ENCODE data around the gene KCNAB3. TPM values are rescaled to one million over a fixed set of nuclear protein-coding genes. Genes with fewer than 3 reads are reported as not detected.

KCNAB3 gene
- total RNA-seq, 2 donors from 2014 or later = 5.9 to 8.4 TPM

- H3K9me3 ChIP-seq (ENCODE audit: control insufficient read depth, low read length, poor library complexity, severe bottlenecking) = no peaks in the 10 kb centered on the region
- H3K27ac Mint-ChIP-seq = no peak overlapping the region
- no peaks in the 10 kb centered on the region for H3K27me3 Mint-ChIP-seq
- no peak overlapping the region for H3K4me3 Mint-ChIP-seq
- peaks cover 35% of the 10 kb centered on the region for H3K4me1 Mint-ChIP-seq
- H3K36me3 Mint-ChIP-seq (ENCODE audit: low read depth) = peaks cover 11% of the 10 kb centered on the region
- DNase-seq (no peak), ATAC-seq (no peak)
Observed at GRCh38 chr17:7873051-7873450, 56.6 kb downstream of the KCNAB3 start.

Other genes starting within 250 kb of the KCNAB3 start
- 10 to 100 TPM; 61.2 to 66.2 TPM for gene TP53, start 242.4 kb downstream of the KCNAB3 start, total RNA-seq
- 1 to 10 TPM; 6.6 TPM for gene WRAP53, start 241.4 kb downstream of the KCNAB3 start, total RNA-seq
- gene EFNB3, start 224.7 kb downstream of the KCNAB3 start, total RNA-seq = not detected
- under 1 TPM in 1 of 2 donors, not detected in 1; 0.31 TPM for gene DNAH2, start 212.1 kb downstream of the KCNAB3 start, total RNA-seq
- 100 to 1,000 TPM; 207 to 231 TPM for gene KDM6B, start 95.6 kb downstream of the KCNAB3 start, total RNA-seq
- 10 to 100 TPM; 31.0 to 31.3 TPM for gene TMEM88, start 74.8 kb downstream of the KCNAB3 start, total RNA-seq
- gene NAA38, start 72.3 kb downstream of the KCNAB3 start, total RNA-seq = 10 to 100 TPM; 26.8 to 30.3 TPM
- 10 to 100 TPM in 1 of 2 donors, 1 to 10 TPM in 1; 9.3 to 14.9 TPM for gene CYB5D1, start 71.9 kb downstream of the KCNAB3 start, total RNA-seq
- 100 to 1,000 TPM; 219 TPM for gene CHD3, start 41.1 kb downstream of the KCNAB3 start, total RNA-seq
- gene RNF227, start 13.6 kb downstream of the KCNAB3 start, total RNA-seq = 1 to 10 TPM; 1.4 to 2.3 TPM
- gene TRAPPC1, start 2.1 kb upstream of the KCNAB3 start, total RNA-seq = 100 to 1,000 TPM; 102 to 118 TPM
- 10 to 100 TPM; 24.3 to 27.9 TPM for gene CNTROB, start 2.4 kb upstream of the KCNAB3 start, total RNA-seq
- gene GUCY2D, start 72.8 kb upstream of the KCNAB3 start, total RNA-seq = under 1 TPM in 1 of 2 donors, not detected in 1; 0.08 TPM
- gene ALOX15B, start 109.2 kb upstream of the KCNAB3 start, total RNA-seq = not detected
- not detected for gene ALOX12B, start 157.9 kb upstream of the KCNAB3 start, total RNA-seq
- gene ALOXE3, start 188.7 kb upstream of the KCNAB3 start, total RNA-seq = not detected
- not detected for gene HES7, start 194.2 kb upstream of the KCNAB3 start, total RNA-seq
- 1,000 to 10,000 TPM; 1,926 to 2,038 TPM for gene PER1, start 222.5 kb upstream of the KCNAB3 start, total RNA-seq
- 100 to 1,000 TPM; 209 to 252 TPM for gene VAMP2, start 233.1 kb upstream of the KCNAB3 start, total RNA-seq
- 10 to 100 TPM; 33.0 to 33.9 TPM for gene TMEM107, start 246.5 kb upstream of the KCNAB3 start, total RNA-seq

Measured in T-helper 17 cell (primary cell).